GM19468 (cell line): ENCODE measurements around the gene SLC12A7.
"Not testable (repeated sequence)": the region's sequence is repeated elsewhere in the genome, so short reads cannot be mapped to it uniquely, and the experiment has no call there.

Experiments used
- ATAC-seq: cut with Tn5 transposase; IDR thresholded peaks from one replicate; pipeline ENCODE4 v1.9.1; 2021; ENCODE audit warnings: mild to moderate bottlenecking, moderate library complexity, moderate number of reproducible peaks; ENCODE audit not compliant: unreplicated experiment; ENCODE audit errors: extremely low read depth

The SLC12A7 gene

DNA sequence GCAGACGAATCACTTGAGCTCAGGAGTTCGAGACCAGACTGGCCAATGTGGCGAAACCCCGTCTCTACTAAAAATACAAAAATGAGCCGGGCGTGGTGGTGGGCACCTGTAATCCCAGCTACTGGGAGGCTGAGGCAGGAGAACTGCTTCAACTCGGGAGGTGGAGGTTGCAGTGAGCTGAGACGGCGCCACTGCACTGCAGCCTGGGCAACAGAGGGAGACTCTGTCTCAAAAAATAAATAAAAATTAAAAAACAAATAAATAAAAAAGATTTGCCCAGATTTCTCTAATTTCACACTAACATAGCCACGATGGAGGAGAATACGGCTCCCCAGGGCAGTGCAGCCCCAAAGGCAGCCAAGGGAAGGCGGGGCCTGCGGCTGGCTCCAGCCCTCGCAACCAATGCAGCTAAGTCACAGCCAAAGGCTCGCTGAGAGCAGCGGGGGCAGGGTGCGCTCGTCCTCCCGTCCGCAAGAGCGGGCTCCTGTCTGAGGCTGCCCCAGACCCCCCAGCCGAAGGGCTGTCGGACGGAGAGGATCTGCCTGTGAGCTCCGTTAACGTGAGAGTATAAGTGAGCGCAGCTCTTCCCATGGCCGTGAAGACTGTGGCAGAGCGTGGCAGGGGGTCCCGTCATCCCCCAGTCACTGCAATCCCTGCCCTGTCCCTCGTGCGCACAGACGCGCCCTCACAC, 43.5 kb downstream of the SLC12A7 start:
- no peak for ATAC-seq

DNA sequence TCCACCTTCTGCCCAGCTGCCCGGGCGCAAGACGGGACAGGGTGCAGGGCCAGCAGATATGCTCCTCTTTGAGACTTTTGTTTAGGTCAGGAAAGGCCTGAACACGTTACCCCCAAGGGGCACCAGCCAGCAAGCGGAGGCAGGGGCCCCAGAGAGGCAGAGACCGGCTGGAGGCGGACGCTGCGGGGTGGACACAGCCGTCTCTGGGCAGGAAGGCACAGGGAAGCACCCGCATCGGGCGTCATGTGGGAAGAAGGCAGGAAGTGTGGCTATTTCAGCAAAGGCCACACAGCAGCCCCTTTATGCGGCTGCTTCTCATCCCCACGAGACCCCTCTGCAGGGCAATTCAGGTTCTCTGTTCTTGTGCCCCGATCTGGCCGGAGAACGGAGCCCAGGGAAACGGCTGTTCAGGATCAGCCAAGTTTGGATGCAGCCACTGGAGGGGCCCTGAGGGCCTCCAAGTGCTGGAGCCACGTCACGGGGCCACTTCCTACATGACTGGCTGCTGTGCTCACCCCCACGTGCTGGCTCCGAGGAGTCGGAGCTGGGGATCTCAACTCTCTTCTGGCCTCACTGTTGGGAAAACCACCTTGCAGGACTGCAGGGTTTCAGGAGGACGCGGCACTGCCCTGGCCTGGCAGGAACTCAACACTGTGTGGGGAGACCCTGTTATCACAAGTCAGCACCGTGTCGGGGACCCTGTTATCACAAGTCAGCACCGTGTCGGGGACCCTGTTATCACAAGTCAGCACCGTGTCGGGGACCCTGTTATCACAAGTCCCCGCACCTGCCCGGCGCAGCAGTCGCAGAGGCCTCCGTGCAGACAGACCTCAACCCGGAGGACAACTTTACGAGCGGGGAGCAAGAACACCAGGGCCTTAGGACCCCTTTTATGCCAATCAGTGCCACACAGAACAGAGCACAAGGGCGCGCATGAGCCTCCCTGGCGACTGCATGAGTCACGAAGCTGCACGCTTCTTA, 44.4 kb downstream of the SLC12A7 start:
- ATAC-seq = no peak

DNA sequence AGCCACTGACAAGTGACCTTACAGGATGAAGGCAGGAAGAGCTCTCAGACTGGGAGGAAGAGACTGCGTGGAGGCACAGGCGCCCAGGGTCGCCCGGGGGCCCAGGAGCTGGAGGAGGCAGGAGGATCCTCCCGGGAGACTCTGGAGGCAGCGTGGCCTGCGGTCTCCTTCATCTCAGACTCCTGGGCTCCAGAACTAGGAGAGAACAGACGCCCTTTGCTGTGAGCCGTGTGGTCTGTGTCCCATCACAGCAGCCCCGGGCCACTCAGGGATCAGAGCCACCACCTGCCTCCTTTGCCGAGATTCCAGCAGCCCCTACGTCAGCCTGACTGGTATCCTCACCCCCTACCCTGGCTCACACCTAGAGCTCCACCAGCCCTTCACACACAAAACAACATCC, 45.2 kb downstream of the SLC12A7 start:
- ATAC-seq = no peak

DNA sequence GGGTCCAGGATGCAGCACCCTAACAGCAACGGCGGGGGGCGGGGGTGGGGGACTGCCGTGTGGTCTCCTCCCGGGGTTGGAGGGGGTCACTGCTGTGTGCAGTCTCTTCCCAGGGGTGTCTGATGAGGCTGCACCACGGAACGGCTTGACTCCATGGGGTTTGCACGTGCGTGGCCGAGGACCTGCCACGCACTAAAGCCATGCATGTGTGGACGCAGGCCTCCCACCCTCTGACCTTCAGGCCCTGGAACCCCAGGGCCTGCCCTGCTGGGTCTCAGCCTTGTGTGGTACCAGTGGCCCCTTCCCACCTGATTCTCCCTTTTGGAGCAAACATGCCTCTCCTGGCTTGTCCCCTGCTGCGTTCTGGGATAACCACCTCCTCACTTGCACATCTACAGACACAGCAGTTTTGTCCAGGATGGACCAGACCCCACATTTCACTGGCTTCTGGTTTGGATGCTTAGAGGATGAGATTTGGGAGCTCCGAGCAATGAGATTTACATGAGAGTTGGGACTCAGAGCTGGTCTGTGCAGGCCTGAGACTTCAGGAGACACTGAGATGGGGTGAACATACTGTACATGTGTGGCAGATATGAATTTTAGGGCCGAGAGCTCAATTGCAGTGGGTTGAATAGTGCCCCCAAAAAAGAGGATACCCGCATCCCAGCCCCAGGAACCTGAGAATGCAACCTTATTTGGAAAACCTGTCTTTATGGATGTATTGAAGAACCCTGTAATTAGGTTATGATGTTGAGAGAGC, 45.8 kb downstream of the SLC12A7 start:
- no peak for ATAC-seq

DNA sequence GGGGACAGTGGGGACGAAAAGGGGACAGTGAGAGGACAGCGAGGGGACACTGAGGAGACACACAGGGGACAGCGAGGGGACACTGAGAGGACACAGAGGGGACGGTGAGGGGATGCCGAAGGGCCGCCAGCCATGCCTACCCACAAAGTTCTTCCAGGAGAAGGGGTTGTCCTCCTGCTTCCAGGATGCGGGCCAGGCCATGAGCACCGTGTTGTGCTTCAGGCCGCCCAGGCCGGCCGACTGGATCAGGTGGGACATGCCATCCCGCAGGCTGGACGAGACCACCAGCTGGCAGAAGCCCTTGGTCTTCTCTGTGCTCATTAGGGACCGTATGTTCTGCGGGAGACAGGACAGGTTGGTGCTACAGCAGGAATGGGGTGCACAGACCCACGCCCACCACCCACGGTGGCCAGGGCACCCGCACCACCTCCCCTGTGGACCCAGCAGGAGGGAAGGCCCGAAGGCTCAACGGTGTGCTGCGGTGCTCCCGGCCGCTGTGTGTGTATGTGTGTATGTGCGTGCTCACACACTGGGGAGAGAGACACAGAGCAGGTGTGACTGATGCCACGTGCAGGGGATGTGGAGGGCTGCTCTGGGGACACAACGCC, 46.6 kb downstream of the SLC12A7 start:
- ATAC-seq = no peak

DNA sequence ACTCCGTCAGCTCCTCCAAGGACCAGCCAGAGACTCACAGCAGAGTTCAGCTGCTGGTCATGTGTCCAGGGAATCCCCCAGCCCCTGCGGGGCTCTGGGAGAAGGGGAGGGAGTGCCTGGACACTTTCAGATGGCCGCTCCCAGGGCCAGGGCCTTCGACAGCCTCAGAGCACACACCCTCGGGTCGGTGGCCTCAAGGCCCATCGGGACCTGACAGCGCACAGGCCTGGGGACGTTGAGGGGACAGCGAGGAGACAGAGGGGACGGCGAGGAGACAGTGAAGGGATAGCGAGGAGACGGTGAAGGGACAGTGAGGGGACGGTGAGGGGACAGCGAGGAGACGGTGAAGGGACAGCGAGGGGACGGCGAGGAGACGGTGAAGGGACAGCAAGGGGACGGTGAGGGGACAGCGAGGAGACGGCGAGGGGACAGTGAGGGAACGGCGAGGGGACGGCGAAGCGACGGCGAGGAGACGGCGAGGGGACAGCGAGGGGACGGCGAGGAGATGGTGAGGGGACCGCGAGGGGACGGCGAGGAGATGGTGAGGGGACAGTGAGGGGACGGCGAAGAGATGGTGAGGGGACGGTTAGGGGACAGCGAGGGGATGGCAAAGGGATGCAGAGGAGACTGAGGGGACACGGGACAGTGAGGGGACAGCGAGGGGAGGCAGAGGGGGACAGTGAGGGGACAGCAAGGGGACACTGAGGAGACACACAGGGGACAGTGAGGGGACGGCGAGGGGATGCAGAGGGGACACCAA, 47.3 kb downstream of the SLC12A7 start:
- no peak for ATAC-seq

DNA sequence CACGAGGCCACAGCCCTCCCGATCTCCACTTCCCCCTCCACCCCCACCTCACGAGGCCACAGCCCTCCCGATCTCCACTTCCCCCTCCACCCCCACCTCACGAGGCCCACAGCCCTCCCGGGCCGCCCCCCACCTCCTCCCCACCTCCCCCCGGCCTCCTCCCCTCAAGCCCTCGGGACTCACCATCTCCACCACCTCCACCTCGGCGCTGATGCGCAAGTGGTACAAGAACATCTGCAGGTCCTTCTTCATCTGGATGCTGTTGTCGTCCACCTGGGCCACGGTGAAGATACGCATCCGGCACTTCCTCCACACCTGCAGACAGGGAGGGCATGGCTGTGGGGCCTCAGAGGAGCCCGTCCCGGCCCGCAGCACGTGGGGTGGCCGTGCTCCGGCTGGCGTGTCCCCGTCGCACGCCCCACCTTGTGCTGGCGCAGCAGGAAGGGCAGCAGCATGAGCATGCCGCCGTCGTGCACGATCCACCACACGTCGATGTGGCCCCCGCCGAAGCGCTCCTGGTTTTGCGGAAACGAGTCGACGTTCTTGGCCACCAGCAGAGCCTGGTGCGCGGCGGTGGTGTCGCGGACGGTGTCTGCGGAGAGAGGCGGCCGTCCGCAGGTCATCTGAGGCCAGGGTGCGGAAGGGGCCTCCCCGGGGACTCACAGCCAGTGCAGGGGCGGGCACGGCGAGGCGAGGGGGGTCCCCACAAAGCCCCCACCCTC, 48.0 kb downstream of the SLC12A7 start:
- no peak for ATAC-seq

DNA sequence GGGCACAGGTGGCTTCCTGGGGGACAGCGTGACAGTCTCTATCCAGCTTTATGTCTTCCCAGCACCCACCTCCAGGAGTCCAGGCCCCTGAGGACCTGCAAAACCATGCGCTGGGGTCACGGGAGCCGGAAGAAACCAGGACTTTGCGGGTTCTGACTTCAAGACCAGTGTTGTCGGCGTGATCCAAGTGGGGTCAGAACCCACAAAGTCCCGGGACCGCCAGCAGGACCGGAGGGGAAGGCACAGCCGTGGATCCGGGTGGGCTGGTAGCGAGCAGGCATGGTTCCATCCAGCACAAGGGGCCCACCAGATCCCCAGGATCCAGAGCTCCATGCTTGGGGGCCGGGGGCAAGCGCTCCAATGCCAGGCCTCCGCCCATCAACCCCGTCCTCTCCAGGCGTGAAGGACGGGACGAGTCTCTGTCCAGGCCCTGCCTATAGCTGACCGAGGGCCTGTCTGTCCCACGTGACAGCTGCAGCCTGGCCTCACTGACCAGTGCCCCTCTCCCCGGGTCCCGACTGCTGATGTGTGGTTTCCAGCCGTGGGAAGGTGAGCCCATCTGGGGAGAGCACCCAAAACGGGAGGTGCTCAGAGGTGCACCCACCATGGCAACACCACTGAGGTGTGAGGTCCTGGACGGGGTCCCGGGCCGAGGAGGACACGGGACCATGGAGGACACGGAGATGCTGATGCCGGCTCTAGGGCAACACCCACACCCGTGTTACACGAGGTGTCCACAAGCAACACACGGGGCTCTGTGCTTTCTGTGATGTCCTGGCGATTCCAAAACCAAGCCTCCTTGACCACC, 48.9 kb downstream of the SLC12A7 start:
- no peak for ATAC-seq

DNA sequence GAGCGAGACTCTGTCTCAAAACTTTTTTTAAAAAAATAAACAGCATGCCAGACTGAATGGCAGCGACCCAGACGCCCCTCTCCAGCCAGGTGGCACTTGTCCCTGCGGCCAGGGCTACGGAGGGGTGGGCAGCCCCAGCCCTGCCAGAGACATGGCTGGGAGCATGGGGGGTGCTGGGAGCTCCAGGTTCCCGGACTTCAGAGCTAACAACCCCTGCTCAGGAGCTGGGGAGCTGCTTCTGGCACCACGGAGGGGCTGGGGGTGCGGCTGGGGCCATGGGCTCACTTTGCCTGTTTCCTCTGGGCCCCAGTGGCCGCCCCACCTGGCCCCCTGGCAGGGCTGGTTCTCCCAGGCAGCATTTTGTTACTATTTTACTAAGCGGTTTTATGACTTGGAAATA, 49.9 kb downstream of the SLC12A7 start:
- no peak for ATAC-seq

DNA sequence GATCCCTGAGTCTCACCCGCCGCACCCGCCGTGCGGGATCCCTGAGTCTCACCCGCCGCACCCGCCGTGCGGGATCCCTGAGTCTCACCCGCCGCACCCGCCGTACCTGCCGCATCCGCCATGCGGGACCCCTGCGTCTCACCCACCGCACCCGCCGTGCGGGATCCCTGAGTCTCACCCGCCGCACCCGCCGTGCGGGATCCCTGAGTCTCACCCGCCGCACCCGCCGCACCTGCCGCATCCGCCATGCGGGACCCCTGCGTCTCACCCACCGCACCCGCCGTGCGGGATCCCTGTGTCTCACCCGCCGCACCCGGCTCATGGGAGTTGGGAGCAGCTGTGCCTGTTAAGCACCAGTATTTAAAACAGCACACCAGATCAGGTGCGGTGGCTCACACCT, 50.6 kb downstream of the SLC12A7 start:
- not testable (repeated sequence) for ATAC-seq

DNA sequence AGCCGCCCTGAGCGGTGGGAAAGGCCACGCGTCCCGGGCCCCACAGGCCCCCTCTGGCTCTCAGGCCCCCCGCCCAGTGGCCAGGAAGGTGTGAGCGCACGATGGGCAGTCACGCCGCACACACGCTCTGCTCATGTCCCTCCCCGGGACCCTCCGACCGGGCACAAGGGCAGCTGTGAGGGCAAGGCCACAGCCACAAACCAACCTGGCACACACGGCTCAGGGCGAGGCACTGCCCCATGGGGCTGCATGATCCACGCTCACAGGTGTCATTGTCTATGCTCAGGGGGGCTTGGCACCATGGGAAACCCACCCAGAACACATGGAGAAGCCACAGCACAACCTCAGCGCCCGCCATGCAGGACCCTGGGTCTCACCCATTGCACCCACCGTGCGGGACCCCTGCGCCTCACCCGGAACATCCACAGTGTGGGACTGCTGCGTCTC, 51.3 kb downstream of the SLC12A7 start:
- no peak for ATAC-seq

DNA sequence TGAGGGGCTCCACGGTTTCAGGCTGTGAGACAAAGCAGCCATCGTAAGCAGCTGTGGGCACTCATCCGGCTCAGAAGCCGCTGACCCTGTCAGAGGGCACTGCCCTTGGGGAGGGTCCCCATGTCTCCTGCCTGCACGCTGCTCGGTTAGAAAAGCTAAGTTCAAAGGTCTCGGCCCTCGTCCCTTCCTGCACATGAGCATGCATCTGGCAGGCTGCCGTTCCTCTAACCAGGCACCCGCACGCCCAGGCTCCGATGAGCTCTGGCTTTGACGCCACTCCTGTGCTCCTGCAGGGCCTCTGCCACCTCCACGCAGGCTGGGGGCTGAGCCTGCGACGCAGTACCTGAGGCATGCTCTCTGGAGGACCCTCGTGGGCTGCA, 52.0 kb downstream of the SLC12A7 start:
- ATAC-seq = no peak

DNA sequence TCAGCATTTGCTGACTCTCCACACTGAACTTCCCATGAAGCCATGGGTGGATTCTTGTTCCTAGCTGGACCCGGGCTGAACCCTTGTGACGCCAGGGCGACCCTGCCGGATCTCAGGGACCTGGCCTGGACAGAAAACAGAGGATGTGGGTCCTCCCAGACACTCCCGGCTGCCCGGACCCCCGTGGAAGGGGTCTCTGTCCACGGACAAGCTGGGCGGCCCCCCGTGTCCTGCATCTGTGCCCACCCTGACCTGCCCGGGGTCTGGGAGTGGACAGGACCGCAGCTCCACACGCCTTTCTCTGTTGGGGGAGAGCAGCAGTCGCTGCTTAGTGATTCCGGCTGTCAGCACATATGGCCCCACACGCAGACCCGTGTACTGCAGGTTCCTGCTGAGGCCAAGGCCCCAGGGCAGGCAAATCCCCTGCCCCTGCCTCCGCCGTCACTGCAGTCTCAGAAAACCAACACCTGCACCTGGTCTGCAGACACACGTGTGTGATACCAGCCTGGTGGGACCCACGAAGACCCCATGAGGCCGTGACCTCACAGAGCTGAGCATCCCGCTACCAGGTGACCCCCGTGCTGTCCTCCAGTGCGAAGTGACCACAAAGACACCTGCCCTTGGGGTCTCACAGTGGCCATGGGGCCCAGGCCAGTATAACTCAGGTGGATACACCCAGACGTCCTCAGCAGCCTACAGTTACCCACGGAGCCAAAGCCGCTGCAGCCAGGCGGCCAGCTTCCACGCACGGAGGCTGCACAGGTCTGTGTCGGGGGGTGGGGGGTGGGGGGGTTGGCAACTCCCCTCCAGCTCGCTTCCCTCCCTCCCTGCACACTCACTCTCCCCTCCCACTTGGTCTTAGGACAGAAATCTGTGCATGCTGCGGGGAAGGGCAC, 52.6 kb downstream of the SLC12A7 start:
- no peak for ATAC-seq

DNA sequence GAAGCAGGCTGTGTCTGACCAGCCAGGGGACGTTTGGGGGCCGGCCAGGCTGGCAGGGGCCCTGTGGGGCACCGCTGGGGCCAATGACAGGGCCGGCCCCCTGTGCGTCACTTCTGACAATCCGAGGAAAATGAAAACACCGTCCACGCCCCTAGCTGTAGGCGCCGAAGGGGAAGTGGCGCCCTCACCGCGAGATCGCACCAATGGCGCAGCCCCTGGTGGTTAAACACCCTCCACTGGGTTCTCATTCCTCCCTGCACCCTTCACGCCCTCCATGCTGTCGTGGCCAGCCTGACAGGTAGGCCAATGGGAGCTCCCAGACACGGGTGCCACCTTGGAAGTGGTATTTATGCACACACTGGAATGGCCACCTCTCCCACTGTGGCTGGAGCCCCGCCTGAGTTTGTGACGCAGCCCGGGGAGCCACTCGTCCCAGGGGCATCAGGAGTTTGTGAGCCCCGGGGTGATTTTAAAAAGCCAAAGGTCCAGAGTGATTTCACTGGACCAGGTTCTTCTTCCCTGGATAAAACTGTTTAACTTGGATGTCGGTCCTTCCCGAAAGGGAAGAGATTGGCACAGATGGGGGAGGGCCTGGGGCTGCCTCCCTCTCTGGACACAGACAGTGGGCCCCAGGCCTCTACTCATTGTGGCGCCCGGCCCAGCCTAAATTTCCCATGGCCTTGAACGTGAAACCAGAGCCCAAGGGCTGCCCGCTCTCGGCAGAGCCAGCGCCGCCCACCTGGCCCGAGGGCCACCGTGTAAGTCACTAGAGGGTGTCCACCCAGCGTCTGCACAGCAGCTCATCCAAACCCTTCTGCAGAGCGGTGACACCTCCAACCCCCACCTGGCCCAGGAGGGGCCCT, 53.5 kb downstream of the SLC12A7 start:
- ATAC-seq = no peak

DNA sequence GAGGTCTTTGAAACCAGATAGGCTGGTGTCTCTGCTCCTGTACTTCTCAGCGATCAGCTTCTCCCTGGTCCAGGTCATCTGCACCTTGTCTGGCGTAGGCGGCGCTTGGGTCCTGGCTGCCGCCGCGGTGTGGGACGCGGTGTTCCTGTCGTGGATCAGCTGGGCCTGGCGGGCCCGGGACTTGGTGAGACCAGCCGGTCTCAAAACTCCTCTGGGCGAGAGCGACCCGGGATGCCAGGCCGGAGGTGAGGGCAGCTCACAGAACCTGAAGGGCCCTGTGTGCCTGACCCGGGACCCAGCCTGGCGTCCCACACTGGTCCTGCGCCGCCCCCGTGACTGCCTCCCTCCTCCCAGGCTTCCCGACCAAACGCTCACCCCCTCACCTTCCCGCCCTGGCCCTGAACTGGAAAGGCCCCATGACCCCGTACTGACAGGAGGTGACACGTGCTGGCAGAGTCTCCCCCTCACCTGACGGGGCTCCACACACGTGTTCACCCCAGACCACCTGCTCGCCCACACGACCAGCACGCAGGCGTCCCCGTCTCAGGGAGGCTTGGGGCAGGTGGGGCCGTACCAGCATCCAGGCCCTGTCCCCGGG, 54.3 kb downstream of the SLC12A7 start:
- ATAC-seq = no peak
